NCI-H2107 (cell line): Measurements from ENCODE around the gene NFATC1.

Experiments
- DNase-seq: peaks from one replicate; lab custom pipeline; 2025; lab: John Stamatoyannopoulos, UW

Gene NFATC1

GRCh38 chr18:79458131-79458838 lies 62.6 kb downstream of the NFATC1 start:
- DNase-seq: no peak

DNA sequence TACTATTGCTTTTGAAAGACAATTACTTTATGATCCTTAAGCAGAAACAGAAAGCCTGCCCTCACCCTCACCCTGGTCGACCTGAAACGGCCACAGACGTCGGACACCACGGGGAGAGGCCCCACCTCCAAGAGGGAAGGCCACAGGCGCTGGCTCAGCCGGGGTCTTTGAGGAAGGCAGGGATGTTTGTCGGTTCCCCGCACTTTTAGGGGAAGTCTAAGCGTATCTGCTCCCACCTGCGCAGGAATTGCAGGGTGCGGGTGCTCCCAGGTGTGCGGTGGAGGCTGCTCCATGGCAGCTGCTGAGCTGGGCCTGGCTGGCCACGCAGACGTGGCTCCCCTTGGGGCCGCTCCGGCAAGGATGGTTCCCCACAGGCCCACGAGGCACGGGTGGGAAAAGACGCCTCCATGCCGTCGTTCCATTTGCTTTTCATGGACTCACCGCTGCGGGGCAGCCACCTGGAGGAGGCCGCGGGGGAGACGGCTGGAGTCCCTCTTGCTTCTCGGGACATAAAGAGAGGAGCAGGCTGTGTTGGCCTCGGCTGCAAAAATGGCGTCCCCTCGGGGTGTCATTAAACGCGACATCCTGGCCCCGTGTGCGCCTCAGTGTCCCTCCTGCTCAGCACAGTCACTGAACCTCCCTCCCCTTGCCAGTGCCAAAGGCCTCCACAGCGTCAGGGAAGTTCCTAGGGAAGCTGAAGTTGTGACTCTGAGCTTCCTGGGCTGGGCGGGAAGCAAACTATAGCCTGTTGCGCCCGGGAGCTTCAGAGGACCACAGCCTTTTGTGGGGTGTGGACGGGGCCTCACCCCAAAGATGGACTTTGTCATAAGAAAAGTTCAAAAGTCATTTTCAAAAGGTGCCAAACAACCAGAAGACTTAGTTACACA lies 63.4 kb downstream of the NFATC1 start:
- no peak for DNase-seq

DNA sequence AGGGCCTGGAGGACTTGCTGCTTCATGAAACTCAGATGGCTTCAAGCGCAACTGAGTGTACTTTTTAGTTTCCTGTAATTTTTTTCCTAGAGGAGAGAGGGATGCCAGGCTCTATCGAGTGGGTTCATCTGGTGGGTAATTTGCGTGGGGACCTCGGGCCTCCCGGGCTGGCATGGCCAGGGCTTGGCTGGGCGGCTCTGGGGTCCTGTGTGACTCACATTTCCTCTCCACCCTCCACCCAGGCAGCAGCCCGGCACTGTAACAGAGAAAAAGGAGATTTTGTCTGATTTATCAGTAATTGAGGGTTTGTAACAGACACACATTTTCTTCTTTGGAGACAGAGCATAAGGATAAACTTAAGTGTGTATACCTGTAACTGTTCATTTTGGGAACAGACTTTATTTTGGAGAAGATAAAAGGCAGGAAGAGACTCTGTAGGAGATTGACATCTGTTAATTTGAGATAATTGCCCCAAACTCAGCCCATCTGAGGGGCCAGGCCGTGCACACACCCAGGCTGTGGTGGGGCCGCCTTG lies 64.3 kb downstream of the NFATC1 start:
- no peak for DNase-seq

DNA sequence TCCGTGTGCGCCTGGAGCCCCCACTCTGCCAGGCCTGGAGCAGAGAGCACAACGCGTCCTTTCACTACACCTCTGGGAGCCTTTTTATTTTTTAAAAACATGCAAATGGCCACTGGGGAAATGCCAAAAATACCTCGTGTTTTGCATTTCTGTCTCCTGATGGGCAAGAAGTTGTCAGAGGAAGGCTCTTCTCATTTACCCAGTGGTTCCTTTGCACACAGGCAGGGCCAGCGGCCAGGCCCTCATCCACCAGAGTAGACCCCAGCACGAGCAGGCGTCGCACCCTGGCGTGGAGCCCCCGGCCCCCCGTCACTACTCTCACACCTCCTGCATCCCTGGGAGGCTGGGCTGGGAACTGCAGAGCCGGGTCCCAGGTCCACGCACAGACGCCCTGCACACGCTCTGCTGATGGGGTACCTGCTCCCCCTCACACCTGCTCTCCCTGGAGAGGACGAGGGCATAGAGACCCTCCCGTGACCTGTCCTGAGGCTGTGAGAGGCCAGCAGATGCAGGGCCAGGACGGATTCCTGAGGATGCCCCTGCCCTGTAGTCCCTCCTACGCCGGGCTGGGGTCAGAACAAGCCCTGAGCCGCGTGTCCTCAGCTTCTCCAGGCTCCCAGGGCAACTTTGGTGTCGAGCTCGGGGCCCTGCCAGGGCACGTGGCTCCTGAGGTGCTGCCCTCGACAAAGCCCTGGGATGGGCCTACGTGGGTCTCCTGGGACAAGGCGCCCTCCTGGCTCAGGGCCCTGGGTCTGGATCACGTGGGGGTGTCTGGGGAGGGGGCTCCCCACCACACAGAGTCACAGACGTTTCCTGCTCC lies 65.0 kb downstream of the NFATC1 start:
- no peak for DNase-seq

- no peak for DNase-seq
These were observed 65.9 kb downstream of the NFATC1 start for GRCh38 chr18:79461627-79462026.

DNA sequence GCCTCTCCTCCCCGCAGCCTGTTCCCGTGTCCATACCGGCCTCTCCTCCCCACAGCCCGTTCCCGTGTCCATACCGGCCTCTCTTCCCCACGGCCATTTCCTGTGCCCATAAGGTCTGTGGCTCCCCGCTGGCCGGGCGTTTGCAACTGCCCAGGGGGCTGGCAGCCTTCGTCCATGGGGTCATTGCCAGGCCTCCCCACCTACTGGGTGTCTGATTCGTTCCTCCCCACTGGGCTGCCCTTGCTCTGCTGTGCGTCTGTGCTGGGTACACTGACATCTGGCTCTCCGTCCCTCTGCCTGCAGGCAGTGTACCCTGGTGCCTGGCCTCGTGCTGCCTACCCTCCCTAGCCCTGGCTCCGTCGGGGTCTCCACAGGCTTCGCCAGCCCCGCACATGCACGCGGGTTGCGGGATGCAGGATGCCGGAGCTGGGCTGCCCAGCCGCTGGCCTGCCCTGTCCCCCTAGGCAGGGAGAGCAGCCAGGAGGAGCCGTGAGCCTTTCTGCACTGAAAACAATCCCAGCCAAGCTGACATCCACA lies 67.8 kb downstream of the NFATC1 start:
- DNase-seq: no peak

GRCh38 chr18:79465392-79465991 lies 69.8 kb downstream of the NFATC1 start:
- DNase-seq: no peak

DNA sequence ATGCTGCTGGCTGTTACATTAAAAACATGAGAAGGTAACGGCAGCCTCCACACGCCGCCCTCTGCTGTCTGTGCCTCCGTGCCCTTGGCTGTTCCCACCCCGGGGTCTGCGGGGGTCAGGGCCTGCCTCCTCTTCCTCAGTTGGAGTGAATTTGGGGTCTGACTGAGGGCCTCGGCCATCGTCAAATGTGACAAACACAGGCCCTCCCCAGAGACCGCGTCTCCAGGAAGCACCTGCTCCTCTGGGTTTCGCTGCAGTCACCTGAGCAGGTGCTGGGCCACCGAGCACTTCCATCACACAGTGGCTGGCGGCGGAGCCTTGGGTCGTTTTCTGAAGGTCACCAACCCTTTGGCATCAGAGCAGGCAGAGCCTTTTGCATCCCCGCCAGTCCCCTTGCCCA lies 70.9 kb downstream of the NFATC1 start:
- DNase-seq: no peak

DNA sequence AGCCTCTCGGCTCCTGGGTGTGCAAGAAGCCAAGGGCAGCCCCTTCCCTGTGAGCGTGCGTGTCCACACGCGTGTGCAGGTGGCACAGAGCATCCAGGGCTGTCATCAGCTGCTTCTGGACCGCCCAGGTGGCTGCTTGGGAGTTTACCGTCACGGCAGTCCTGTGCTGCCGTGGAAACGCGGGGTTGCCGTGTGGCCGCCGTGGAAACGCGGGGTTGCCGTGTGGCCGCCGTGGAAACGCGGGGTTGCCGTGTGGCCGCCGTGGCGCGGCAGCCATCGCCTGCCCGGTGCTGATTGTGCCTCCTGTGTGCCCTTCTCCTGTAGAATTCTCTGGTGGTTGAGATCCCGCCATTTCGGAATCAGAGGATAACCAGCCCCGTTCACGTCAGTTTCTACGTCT lies 71.4 kb downstream of the NFATC1 start:
- no peak for DNase-seq

- DNase-seq: no peak
These were observed 72.5 kb downstream of the NFATC1 start for GRCh38 chr18:79468119-79468789.

- no peak for DNase-seq
These were observed 73.6 kb downstream of the NFATC1 start for GRCh38 chr18:79469309-79469708.

DNA sequence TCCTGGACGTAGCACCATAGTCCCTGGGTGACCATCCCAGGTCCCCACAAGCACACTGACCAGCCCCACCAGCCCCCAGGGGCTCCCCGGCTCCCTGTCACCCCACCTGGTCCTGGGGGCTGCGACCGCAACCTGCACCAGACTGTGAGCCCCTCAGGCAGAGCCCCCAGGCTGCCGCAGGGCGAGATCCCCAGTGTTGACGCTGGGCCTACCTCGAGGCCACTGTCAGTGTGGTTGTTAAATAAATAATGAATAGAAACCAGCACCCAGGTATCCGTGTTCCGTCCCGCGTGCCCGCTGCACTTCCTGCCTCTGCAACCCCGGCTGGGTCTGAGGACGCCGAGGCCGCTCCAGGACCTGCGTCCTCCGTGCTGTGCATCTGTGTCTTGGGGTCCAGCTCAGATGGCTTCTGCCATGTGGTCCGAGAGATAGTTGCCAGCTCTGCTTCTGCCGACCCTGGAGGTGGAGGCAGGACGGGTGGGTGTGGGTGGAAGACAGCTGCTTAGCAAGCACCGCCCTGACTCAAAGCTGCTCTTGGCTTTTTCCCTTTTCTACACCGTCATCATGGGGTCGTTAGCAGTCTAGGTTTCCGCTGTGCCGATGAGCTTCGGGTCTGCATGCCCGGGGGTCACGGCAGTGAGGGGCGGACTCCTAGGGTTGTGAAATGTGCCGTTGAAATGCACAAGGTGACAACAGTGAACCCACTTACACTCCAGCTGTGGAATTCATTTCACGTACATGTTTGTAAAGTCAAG lies 74.2 kb downstream of the NFATC1 start:
- DNase-seq: no peak

DNA sequence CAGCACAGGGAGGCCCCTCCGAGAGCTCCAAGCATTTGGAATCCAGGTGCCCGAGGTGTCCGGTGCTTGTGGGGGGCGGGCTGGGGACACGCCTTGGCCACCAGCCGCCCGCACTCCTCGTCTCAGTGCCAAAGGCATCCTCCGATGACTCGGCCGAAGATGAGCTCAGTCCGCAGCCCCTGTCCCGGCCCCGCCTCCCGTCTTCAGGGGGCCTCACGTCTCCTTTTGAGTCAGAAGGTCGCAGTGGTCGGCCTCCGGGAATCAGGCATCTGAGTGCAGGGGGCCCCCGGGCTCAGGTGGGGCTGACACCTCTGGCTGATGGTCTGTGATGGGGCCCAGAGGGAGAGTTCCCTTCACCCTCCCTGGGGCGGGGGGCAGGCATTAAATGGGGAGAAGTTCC lies 74.8 kb downstream of the NFATC1 start:
- no peak for DNase-seq

DNA sequence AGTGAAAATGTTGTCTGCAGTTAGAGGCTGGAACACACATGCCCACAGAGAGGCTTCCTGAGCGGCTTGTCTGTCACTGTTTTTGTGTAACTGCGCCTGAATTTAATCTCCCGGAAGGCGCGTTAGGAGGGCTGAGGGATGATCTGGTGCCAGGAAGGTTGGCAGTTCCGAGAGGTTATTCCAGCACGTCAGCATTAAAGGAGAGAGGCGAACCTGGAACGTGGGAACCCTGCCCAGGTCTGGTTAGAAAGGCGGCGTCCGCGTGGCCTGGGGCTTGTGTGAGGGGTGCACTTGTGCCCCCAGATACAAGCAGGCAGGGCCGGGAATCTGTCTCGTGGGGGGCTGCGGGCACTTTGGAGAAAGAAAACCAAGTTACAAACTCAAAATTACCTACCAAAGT lies 75.3 kb downstream of the NFATC1 start:
- DNase-seq: no peak

DNA sequence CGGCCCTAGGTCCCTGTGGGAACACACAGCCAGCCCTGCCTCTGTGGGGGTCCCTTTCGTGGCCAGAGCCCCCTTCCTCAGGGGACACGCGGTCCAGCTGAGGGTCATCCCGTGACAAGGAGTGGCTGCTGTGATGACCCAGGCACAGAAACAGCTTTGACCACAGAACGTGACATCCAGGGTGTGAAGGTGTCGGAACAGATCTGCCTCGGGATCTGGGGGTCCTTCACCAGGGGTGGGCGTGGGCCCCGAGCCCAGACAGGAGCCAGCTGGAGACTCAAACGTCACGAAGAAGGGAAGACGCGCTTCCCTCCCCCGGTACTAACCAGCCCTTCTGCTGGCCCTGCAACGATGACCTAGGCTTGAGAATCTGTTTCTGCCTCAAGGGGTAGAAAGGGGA lies 75.9 kb downstream of the NFATC1 start:
- no peak for DNase-seq

DNA sequence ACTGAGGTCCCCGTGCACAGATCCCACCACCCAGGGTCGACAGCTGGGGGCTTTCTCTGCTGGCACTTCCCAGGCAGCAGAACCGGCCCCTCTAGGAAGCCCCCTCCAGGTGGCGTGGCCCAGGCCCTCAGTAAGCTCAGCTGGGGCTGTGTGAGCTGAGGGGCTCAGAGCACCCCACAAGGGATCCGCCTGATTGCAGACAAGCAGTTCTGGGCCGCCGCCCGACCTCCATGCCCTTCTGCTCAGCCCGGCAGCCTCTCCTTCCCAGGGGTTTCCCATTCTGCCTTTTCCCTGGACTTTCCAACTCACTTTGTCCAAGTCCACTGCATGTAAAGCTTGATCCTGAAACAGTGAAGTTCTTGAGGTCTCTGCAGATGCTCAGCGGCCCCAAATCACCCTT lies 76.4 kb downstream of the NFATC1 start:
- DNase-seq: no peak

DNA sequence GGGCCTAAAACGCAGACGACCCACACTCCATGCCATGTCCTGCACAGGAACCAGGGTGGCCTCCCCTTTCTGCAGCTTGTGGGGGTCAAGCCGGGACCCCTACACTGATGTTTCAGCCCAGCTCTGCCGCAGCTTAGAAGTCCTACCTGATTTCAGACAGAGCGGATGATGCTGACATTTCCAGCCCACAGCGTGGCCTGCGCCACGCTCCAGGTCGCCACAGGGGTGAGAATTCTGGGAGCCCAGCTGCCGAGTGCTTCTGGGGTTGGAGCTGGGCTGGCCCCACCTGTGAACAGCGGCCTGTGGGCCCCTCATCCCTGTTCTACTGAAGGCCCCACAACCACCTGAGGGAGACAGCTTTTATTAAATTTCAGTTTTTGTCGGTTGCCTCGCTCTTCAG lies 77.2 kb downstream of the NFATC1 start:
- DNase-seq: no peak

DNA sequence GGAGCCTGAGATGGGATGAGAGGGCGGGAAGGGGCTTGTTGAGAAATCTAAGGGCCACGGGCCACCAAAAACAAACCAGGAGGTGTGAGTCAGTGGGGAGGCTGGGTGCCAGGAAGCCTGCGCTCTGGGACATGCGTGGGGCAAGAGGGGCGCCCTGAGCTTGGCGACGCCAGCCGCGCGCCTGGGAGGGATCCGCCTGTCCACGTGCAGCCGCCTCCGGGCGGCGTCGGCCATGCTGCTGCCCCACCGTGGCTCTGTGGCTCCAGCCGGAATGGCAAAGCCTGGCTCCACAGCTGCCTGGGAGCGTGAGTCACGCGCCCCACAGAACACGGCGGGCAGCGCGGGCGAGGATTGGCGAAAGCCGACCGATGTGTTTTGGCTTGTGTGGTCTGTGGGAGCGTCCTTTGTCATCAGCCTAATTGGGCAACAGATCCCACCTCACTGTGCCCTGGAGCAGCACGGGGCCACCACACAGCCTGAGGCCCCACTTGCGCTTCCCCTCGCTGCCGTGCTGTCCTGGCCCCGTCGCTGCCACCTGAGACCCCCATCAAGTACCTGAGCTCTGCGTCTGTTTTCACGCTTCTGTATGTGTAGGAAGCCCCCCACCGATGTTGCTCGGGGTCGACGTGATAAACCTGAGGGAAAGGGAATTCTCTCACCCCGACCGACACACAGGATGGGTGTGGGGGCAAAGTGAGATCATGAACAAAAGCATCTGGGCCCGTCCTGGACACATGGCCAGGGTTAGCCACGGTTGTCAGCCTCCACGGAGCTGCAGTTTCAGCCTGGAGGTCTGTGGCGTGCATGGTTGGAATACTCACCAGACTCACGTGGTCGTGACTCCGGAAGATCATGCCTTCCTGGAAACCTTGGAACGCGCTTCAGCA lies 80.5 kb downstream of the NFATC1 start:
- DNase-seq: no peak

DNA sequence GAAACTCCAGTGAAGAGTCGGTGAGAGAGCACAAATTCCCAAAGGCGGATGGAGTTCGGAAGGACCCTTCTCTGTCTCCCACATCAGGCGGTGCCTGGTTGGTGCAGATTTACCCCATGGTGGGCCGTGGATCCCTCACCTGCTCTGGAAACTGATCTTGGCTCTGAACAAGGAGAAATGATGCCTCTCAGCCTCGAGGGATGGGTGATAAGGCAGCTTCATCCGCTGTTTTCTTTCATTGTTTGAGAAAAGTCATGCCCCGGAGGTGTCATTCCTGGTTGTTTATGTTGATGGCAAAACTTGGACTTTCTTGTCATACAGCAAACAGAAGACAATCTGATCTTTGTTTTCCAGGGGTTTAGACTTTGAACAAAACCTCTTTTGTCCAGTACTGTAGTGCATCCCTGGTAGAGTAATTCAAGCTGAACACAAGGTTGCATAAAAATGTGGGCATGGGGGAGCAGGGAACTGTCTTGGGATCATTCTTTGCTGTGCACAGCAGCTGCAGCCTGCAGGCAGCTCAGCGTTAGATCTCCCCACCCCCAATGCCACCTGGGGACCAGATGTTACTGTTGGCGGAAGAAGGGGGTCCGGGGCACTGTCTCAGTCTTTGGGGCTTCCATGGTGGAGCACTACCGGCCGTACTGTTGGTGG lies 81.3 kb downstream of the NFATC1 start:
- DNase-seq: no peak
